GM23338 (cell line): ENCODE measurements around the gene KRT3. TPM values are rescaled to one million over a fixed set of nuclear protein-coding genes. Genes with fewer than 3 reads are reported as not detected.
"Not testable (repeated sequence)": the region's sequence is repeated elsewhere in the genome, so short reads cannot be mapped to it uniquely, and the experiment has no call there.

Experiments used
- ATAC-seq: fragments of 200-7000 bp; cut with Tn5 transposase; 3 replicates; pipeline ENCODE4 v1.9.1; 2020
- DNase-seq: peaks from one replicate; pipeline ENCODE4 v3.0.0-alpha.2; 2015; ENCODE audit warnings: low spot score
- H2AFZ ChIP-seq: fragments of 200-600 bp; sonication (generic); 2 replicates; pipeline ENCODE4 v1.8.0; 2016; ENCODE audit warnings: antibody characterized with exemption, mild to moderate bottlenecking, moderate library complexity
- H3F3A ChIP-seq: fragments of 200-600 bp; sonication (generic); replicated peaks from 2 replicates; pipeline ENCODE4 v1.8.0; 2017; ENCODE audit warnings: antibody characterized with exemption, mixed run types, low read depth
- H3K27ac ChIP-seq: fragments of 200-600 bp; sonication (generic); 2 replicates; pipeline ENCODE4 v1.6.1; 2016; ENCODE audit warnings: low read depth
- H3K27me3 ChIP-seq: fragments of 200-600 bp; sonication (generic); 2 replicates; pipeline ENCODE4 v1.8.0; 2016; ENCODE audit warnings: mild to moderate bottlenecking, mixed run types, moderate library complexity; ENCODE audit not compliant: insufficient read depth
- H3K36me3 ChIP-seq: fragments of 200-600 bp; sonication (generic); 2 replicates; pipeline ENCODE4 v1.8.0; 2016; ENCODE audit warnings: mild to moderate bottlenecking; ENCODE audit not compliant: insufficient read depth
- H3K4me1 ChIP-seq: fragments of 200-600 bp; sonication (generic); 2 replicates; pipeline ENCODE4 v1.8.0; 2016; ENCODE audit warnings: mild to moderate bottlenecking, moderate library complexity; ENCODE audit not compliant: insufficient read depth
- H3K4me2 ChIP-seq: fragments of 200-600 bp; sonication (generic); 2 replicates; pipeline ENCODE4 v1.7.1; 2017; ENCODE audit warnings: mixed run types
- H3K4me3 ChIP-seq: fragments of 200-600 bp; sonication (generic); 2 replicates; pipeline ENCODE4 v1.6.1; 2016; ENCODE audit warnings: mixed run types
- H3K79me2 ChIP-seq: fragments of 200-600 bp; sonication (generic); replicated peaks from 2 replicates; pipeline ENCODE4 v1.8.0; 2017; ENCODE audit warnings: mild to moderate bottlenecking; ENCODE audit not compliant: insufficient read depth
- H3K9me2 ChIP-seq: fragments of 200-600 bp; sonication (generic); 2 replicates; pipeline ENCODE4 v1.8.0; 2017; ENCODE audit not compliant: insufficient read depth
- H4K20me1 ChIP-seq: fragments of 200-600 bp; sonication (generic); replicated peaks from 2 replicates; pipeline ENCODE4 v1.8.0; 2017; ENCODE audit warnings: mild to moderate bottlenecking; ENCODE audit not compliant: insufficient read depth
- H3K27ac Mint-ChIP-seq: 2 replicates; pipeline ENCODE4 v1.8.0; 2020; ENCODE audit warnings: inconsistent platforms, mild to moderate bottlenecking, moderate library complexity, mixed read lengths
- H3K27me3 Mint-ChIP-seq: 3 replicates; pipeline ENCODE4 v1.8.0; 2022; ENCODE audit warnings: low read depth, mild to moderate bottlenecking, moderate library complexity, mixed read lengths, inconsistent platforms; ENCODE audit not compliant: insufficient read depth, poor library complexity
- H3K36me3 Mint-ChIP-seq: 3 replicates; pipeline ENCODE4 v1.8.0; 2021; ENCODE audit warnings: low read depth, mild to moderate bottlenecking, inconsistent platforms, moderate library complexity, mixed read lengths
- H3K4me1 Mint-ChIP-seq: 3 replicates; pipeline ENCODE4 v1.8.0; 2020; ENCODE audit warnings: mild to moderate bottlenecking, inconsistent platforms, mixed read lengths
- H3K4me3 Mint-ChIP-seq: 3 replicates; pipeline ENCODE4 v1.8.0; 2021; ENCODE audit warnings: moderate library complexity, mild to moderate bottlenecking, inconsistent platforms, mixed read lengths
- H3K9me3 Mint-ChIP-seq: 3 replicates; pipeline ENCODE4 v1.8.0; 2020; ENCODE audit warnings: moderate library complexity, mild to moderate bottlenecking, inconsistent platforms, mixed read lengths
- CREB1 ChIP-seq: fragments of 250-450 bp; sonication (Bioruptor Pico); IDR thresholded peaks from 2 replicates; pipeline ENCODE4 v1.5.0; 2020; ENCODE audit warnings: low read depth, mild to moderate bottlenecking, moderate library complexity
- CTCF ChIP-seq, 2 experiments: fragments of 200-600 bp in 1 of 2; sonication (generic) in 1 of 2; conservative IDR thresholded peaks; 2 replicates each; pipeline versions ENCODE4 v1.5.1 to v1.6.1; 2016 to 2017; ENCODE audit warnings: antibody characterized with exemption in 2 of 2, low read depth in 2 of 2, mild to moderate bottlenecking in 2 of 2, moderate library complexity in 1 of 2
- ETS1 ChIP-seq: IDR thresholded peaks from 2 replicates; pipeline ENCODE4 v1.6.1; 2016; ENCODE audit warnings: antibody characterized with exemption
- EZH2phosphoT487 ChIP-seq: fragments of 200-600 bp; sonication (generic); IDR thresholded peaks from one replicate; pipeline ENCODE4 v1.8.1; 2018; ENCODE audit warnings: antibody characterized with exemption; ENCODE audit not compliant: unreplicated experiment
- JUNB ChIP-seq: IDR thresholded peaks from one replicate; pipeline ENCODE4 v1.6.1; 2016; ENCODE audit warnings: antibody characterized with exemption; ENCODE audit not compliant: unreplicated experiment
- NANOG ChIP-seq: IDR thresholded peaks from 2 replicates; pipeline ENCODE4 v1.6.1; 2016; ENCODE audit warnings: antibody characterized with exemption, borderline replicate concordance
- REST ChIP-seq: IDR thresholded peaks from one replicate; pipeline ENCODE4 v1.6.1; 2018; ENCODE audit warnings: antibody characterized with exemption; ENCODE audit not compliant: unreplicated experiment
- STAT1 ChIP-seq: IDR thresholded peaks from one replicate; pipeline ENCODE4 v1.6.1; 2016; ENCODE audit warnings: antibody characterized with exemption; ENCODE audit not compliant: unreplicated experiment
- ZNF114 ChIP-seq: fragments of 250-450 bp; sonication (Bioruptor Pico); IDR thresholded peaks from 2 replicates; pipeline ENCODE4 v1.5.0; 2020; ENCODE audit warnings: mild to moderate bottlenecking, moderate library complexity
- ZNF331 ChIP-seq: fragments of 250-450 bp; sonication (Bioruptor Pico); IDR thresholded peaks from 2 replicates; pipeline ENCODE4 v1.5.0; 2020; ENCODE audit warnings: low read depth, mild to moderate bottlenecking, moderate library complexity
- ZNF462 ChIP-seq: fragments of 250-450 bp; sonication (Bioruptor Pico); IDR thresholded peaks from 2 replicates; pipeline ENCODE4 v1.5.0; 2020; ENCODE audit warnings: mild to moderate bottlenecking, moderate library complexity
- polyA plus RNA-seq: library from polyadenylated mRNA; unstranded; fragments of >200 nt; fragmentation: Nextera tagmentation; extraction: Ambion mirVana; gene quantifications from 2 replicates; pipeline ENCODE4 v1.2.1, GENCODE V29; 2016
- total RNA-seq: library from RNA; depleted of rRNA; stranded (reverse); fragments of >200 nt; shearing (Covaris generic); gene quantifications from 2 replicates; pipeline ENCODE4 v1.2.3, GENCODE V29; 2014

Gene KRT3
- total and polyA plus RNA-seq, 2 experiments from 2014 or later: not detected

- no peak overlapping the region for H3K27ac Mint-ChIP-seq
- ATAC-seq: no peak
- TF ChIP-seq JUNB: no peak
- TF ChIP-seq EZH2phosphoT487: no peak
- no peak for TF ChIP-seq ETS1
- no peak for TF ChIP-seq ZNF462 (CRISPR knock-in tag)
- no peak for TF ChIP-seq REST
- TF ChIP-seq ZNF331 (CRISPR knock-in tag): no peak
- TF ChIP-seq NANOG: no peak
- TF ChIP-seq ZNF114 (CRISPR knock-in tag): no peak
- TF ChIP-seq CTCF (conservative IDR thresholded peaks at IDR 0.05; ENCODE audit: low read depth in 2 of 2): no peak
- TF ChIP-seq STAT1: no peak
- TF ChIP-seq CREB1: no peak
- Histone ChIP-seq H3K36me3 (no peaks in the 10 kb centered on the region), H3K27ac (no peak overlapping the region), H3K9me2 (peaks cover 7% of the 10 kb centered on the region), H4K20me1 (no peaks in the 10 kb centered on the region), H3K27me3 (no peaks in the 10 kb centered on the region), H3K4me2 (no peak overlapping the region), H3K4me1 (peaks cover 23% of the 10 kb centered on the region), H3K79me2 (no peaks in the 10 kb centered on the region), H2AFZ (no peak overlapping the region), H3K4me3 (no peak overlapping the region), H3F3A (no peaks in the 10 kb centered on the region)
- H3K9me3 Mint-ChIP-seq: no peaks in the 10 kb centered on the region
- H3K4me3 Mint-ChIP-seq: no peak overlapping the region
- no peak for DNase-seq
- peaks cover 13% of the 10 kb centered on the region for H3K27me3 Mint-ChIP-seq
- H3K36me3 Mint-ChIP-seq: no peaks in the 10 kb centered on the region
- peaks cover 21% of the 10 kb centered on the region for H3K4me1 Mint-ChIP-seq
Observed at GRCh38 chr12:52796429-52796794, 495 bp upstream of the KRT3 start.

GRCh38 chr12:52795332-52795674 lies 614 bp downstream of the KRT3 start:
- DNase-seq, H3K36me3 Mint-ChIP-seq, H3K4me3 ChIP-seq: not testable (repeated sequence)

More at GRCh38 chr12:52795332-52795674, 614 bp downstream of the KRT3 start:
- H3K79me2 ChIP-seq, H3K4me3 Mint-ChIP-seq, H3K27me3 ChIP-seq, H3K9me2 ChIP-seq, H3K27ac ChIP-seq, H2AFZ ChIP-seq, H3K27ac Mint-ChIP-seq, H3F3A ChIP-seq, H3K36me3 ChIP-seq, H3K9me3 Mint-ChIP-seq, ATAC-seq, H3K4me2 ChIP-seq, H4K20me1 ChIP-seq: not testable (repeated sequence)
- peaks cover 12% of the 10 kb centered on the region for H3K4me1 ChIP-seq
- Mint-ChIP-seq H3K4me1 (peaks cover 14% of the 10 kb centered on the region), H3K27me3 (peaks cover 13% of the 10 kb centered on the region)
